Right atrium auricular region (tissue), 2 donors: ENCODE results near the gene MYOM1. TPM values are rescaled to one million over a fixed set of nuclear protein-coding genes. Genes with fewer than 3 reads are reported as not detected.

ENCODE experiments used
- DNase-seq: peaks from one replicate; pipeline ENCODE4 v3.0.0-alpha.2; 2019; ENCODE audit warnings: low spot score
- H3K27ac ChIP-seq, 2 donors: fragments of 200-600 bp; sonication (generic); 1 replicate in 1 of 2; 2 replicates in 1 of 2; pipeline ENCODE4 v1.5.1; 2016 to 2019
- H3K27me3 ChIP-seq, 2 donors: fragments of 200-600 bp; sonication (generic); one replicate each; pipeline versions ENCODE4 v1.5.1 to v1.6.0; 2017 to 2019
- H3K36me3 ChIP-seq: fragments of 200-600 bp; sonication (generic); one replicate; pipeline ENCODE4 v1.5.1; 2016
- H3K4me1 ChIP-seq, 2 donors: fragments of 200-600 bp; sonication (generic); one replicate each; pipeline versions ENCODE4 v1.5.1 to v1.6.0; 2017 to 2019
- H3K4me3 ChIP-seq, 2 donors: fragments of 200-600 bp; sonication (generic); 1 replicate in 1 of 2; 2 replicates in 1 of 2; pipeline ENCODE4 v1.5.1; 2017 to 2019; ENCODE audit warnings: mild to moderate bottlenecking in 1 of 2, moderate library complexity in 1 of 2
- H3K9me3 ChIP-seq, 2 donors: fragments of 200-600 bp; sonication (generic); one replicate each; pipeline ENCODE4 v1.5.1; 2019
- total RNA-seq, 2 donors: library from RNA; depleted of rRNA; stranded (reverse); fragments of >200 nt; gene quantifications; one replicate each; pipeline ENCODE4 v1.1.0, GENCODE V29; 2016
- TF ChIP-seq, protein P1 (sequence below), 2 donors: fragments of 200-600 bp; sonication (generic); IDR thresholded peaks; one replicate each; pipeline ENCODE4 v1.5.1; 2019; ENCODE audit warnings: antibody characterized with exemption in 2 of 2

The MYOM1 gene
- total RNA-seq, 2 donors from 2014 or later = 357 to 410 TPM

DNA sequence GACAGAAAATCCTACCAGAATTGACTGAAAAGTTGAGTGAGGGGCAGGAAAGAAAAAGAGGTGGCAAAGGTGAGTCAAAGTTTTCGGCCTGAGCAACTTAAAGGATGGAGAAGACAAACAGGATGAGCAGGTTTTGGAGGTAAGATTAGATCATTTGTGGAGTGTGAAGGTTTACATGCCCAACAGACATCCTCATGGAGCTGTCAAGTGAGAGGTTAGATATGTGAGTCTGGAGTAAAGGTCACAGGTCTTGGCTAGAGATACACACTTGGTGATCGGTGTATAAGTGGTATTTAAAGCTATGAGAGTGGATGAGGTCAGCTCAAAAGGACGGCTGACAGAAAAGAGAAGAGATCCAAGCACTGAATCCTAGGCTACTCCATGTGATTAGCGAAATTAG, 16.7 kb upstream of the MYOM1 start:
- H3K9me3 ChIP-seq = no peaks in the 10 kb centered on the region
- TF ChIP-seq, protein P1, sequence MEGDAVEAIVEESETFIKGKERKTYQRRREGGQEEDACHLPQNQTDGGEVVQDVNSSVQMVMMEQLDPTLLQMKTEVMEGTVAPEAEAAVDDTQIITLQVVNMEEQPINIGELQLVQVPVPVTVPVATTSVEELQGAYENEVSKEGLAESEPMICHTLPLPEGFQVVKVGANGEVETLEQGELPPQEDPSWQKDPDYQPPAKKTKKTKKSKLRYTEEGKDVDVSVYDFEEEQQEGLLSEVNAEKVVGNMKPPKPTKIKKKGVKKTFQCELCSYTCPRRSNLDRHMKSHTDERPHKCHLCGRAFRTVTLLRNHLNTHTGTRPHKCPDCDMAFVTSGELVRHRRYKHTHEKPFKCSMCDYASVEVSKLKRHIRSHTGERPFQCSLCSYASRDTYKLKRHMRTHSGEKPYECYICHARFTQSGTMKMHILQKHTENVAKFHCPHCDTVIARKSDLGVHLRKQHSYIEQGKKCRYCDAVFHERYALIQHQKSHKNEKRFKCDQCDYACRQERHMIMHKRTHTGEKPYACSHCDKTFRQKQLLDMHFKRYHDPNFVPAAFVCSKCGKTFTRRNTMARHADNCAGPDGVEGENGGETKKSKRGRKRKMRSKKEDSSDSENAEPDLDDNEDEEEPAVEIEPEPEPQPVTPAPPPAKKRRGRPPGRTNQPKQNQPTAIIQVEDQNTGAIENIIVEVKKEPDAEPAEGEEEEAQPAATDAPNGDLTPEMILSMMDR (IDR thresholded peaks at IDR 0.05) = no peak
- H3K27me3 ChIP-seq = no peaks in the 10 kb centered on the region
- no peaks in the 10 kb centered on the region for H3K4me1 ChIP-seq
- no peak overlapping the region for H3K4me3 ChIP-seq
- no peak overlapping the region for H3K27ac ChIP-seq
- DNase-seq = no peak
- peaks cover 4% of the 10 kb centered on the region for H3K36me3 ChIP-seq

DNA sequence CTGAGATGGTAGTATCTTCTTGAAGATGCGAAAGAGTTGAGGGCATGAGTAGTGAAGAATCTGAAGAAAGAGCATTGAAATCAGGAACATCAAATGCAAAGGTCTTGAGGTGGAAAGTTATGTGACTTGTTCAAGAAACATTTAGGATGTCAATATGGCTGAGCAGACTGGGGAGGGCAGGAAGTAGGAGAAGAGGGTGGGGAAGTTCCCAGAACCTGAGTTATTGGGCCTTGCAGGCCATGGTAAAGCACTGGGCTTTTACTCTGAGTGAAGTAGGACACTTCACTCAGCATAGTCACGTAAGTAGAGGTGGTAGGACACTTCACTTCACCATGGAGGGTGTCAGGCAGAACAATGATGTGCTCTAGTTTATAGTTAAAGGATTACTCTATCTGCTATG, 16.1 kb upstream of the MYOM1 start:
- no peaks in the 10 kb centered on the region for H3K4me1 ChIP-seq

DNA sequence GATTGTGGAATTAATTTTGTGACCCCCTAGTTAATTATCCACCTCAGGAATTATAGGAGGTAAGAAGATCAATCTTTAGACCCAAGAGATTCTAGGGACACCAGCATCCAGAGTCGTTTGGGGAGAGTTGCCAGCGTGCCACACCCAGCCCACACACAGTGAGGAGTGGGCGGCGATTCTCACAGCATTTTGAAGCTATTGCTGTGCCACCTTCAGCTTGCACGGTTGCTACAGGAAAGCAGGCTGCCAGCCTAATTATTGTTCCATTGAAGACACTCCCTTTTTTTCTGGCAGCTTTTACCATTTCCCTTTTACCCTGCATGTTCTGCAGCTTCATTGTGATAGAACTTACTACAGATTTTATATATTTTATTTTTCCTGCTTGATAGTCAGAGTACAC, 14.7 kb upstream of the MYOM1 start:
- H3K27me3 ChIP-seq = no peaks in the 10 kb centered on the region
- TF ChIP-seq, protein P1 (IDR thresholded peaks at IDR 0.05) = no peak
- H3K4me1 ChIP-seq = no peaks in the 10 kb centered on the region
- no peak for DNase-seq
- peaks cover 4% of the 10 kb centered on the region for H3K36me3 ChIP-seq
- no peak overlapping the region for H3K4me3 ChIP-seq
- H3K27ac ChIP-seq = no peak overlapping the region
- no peaks in the 10 kb centered on the region for H3K9me3 ChIP-seq

More for the DNA sequence above, 16.1 kb upstream of the MYOM1 start:
- H3K27me3 ChIP-seq = no peaks in the 10 kb centered on the region
- TF ChIP-seq, protein P1 (IDR thresholded peaks at IDR 0.05) = no peak
- H3K9me3 ChIP-seq = no peaks in the 10 kb centered on the region
- H3K27ac ChIP-seq = no peak overlapping the region
- H3K4me3 ChIP-seq = no peak overlapping the region
- DNase-seq = no peak
- H3K36me3 ChIP-seq = peaks cover 4% of the 10 kb centered on the region

DNA sequence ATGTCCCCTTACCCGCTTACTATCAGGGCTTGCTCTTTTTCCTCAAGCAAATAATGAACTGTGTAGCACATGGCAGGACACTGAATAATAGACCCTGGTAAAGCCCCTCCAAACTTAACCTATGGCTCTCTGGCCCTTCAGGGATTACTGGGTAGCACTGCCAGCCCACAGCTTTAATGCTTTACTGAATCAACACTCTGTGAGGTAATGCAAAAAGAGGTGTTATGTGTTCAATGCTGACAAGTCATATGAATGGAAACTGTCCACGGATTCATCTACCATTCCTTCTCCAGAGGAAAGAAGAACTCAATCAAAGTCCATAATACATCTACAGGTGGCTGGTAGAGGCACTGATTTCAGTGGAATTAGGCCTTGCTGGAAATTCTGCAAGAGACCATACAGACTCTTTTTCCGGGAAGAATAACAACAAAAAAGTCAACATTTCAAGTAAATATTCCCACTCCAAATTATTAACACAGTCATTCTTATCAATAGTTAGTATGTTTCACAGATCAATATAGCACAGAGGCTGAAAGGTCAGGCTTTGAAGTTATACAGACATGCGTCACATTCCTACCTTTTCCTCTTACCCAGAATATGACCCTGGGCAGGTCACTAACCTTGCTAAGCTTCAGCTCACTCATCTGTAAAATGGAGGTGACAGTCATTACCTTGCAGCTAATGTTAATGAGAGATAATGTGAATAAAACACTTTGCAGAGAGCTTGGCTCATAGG, 13.8 kb upstream of the MYOM1 start:
- TF ChIP-seq, protein P1 (IDR thresholded peaks at IDR 0.05) = no peak
- DNase-seq = no peak
- Histone ChIP-seq H3K9me3 (no peaks in the 10 kb centered on the region), H3K27me3 (no peaks in the 10 kb centered on the region), H3K27ac (no peak overlapping the region), H3K4me1 (no peaks in the 10 kb centered on the region), H3K4me3 (no peak overlapping the region), H3K36me3 (peaks cover 4% of the 10 kb centered on the region)

DNA sequence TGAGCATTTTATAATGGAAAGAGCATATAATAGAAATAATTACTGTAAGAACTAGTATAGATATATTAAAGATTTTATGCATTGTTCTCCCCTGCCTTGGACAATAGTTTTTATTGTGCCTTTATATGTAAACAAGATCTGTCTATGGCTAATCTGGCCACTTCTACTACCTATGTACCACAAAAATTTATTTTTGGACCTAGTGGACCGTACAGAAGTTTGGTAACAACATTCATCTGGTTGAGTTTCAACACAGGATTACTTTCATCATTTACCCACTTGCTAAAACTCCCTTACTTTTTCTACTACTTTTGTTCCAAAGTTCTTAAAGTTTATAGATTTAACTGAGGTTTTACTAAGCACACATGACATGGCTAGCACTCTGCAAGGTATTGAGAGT, 13.2 kb upstream of the MYOM1 start:
- Histone ChIP-seq H3K36me3 (peaks cover 4% of the 10 kb centered on the region), H3K4me1 (no peaks in the 10 kb centered on the region), H3K27me3 (no peaks in the 10 kb centered on the region), H3K27ac (no peak overlapping the region), H3K9me3 (no peaks in the 10 kb centered on the region), H3K4me3 (no peak overlapping the region)
- no peak for DNase-seq
- TF ChIP-seq, protein P1 (IDR thresholded peaks at IDR 0.05) = no peak
